MM.1S (cell line): Measurements from ENCODE around the gene FMN1.
"Not testable (repeated sequence)": the region's sequence is repeated elsewhere in the genome, so short reads cannot be mapped to it uniquely, and the experiment has no call there.

Experiments
- DNase-seq: peaks from one replicate; pipeline ENCODE4 v3.0.0-alpha.2; 2015
- H2AFZ ChIP-seq: fragments of 300-600 bp; sonication (generic); 2 replicates; pipeline ENCODE4 v1.6.0; 2016; ENCODE audit warnings: antibody characterized with exemption, low read length
- H3F3A ChIP-seq: fragments of 300-600 bp; sonication (generic); 2 replicates; pipeline ENCODE4 v1.6.1; 2016; ENCODE audit warnings: mild to moderate bottlenecking, antibody characterized with exemption, low read length, moderate library complexity, mixed read lengths; ENCODE audit not compliant: insufficient read depth
- H3K27ac ChIP-seq: fragments of 300-600 bp; sonication (generic); 2 replicates; pipeline ENCODE4 v1.5.1; 2016; ENCODE audit warnings: mild to moderate bottlenecking, low read length
- H3K27me3 ChIP-seq: fragments of 300-600 bp; sonication (generic); replicated peaks from 2 replicates; pipeline ENCODE4 v1.6.0; 2016; ENCODE audit warnings: low read length; ENCODE audit not compliant: insufficient read depth
- H3K36me3 ChIP-seq: fragments of 300-600 bp; sonication (generic); replicated peaks from 2 replicates; pipeline ENCODE4 v1.6.1; 2016; ENCODE audit warnings: mild to moderate bottlenecking, low read length, mixed read lengths; ENCODE audit not compliant: insufficient read depth
- H3K4me1 ChIP-seq: fragments of 300-600 bp; sonication (generic); 2 replicates; pipeline ENCODE4 v1.6.1; 2016; ENCODE audit warnings: low read length, mixed read lengths
- H3K4me2 ChIP-seq: fragments of 300-600 bp; sonication (generic); 2 replicates; pipeline ENCODE4 v1.6.0; 2016; ENCODE audit warnings: low read depth, low read length
- H3K4me3 ChIP-seq: fragments of 300-600 bp; sonication (generic); 2 replicates; pipeline ENCODE4 v1.5.1; 2016; ENCODE audit warnings: low read length, mixed read lengths
- H3K79me2 ChIP-seq: fragments of 300-600 bp; sonication (generic); 2 replicates; pipeline ENCODE4 v1.6.1; 2016; ENCODE audit warnings: mixed run types, low read length, mixed read lengths
- H3K9ac ChIP-seq: fragments of 300-600 bp; sonication (generic); 2 replicates; pipeline ENCODE4 v1.6.1; 2016; ENCODE audit warnings: low read length, mixed read lengths
- H3K9me2 ChIP-seq: fragments of 300-600 bp; sonication (generic); replicated peaks from 2 replicates; pipeline ENCODE4 v1.6.1; 2016; ENCODE audit warnings: mild to moderate bottlenecking, low read length, mixed read lengths; ENCODE audit not compliant: insufficient read depth
- H3K9me3 ChIP-seq: fragments of 300-600 bp; sonication (generic); replicated peaks from 2 replicates; pipeline ENCODE4 v1.6.1; 2016; ENCODE audit warnings: mild to moderate bottlenecking, low read length, mixed read lengths; ENCODE audit not compliant: insufficient read depth
- H4K20me1 ChIP-seq: fragments of 300-600 bp; sonication (generic); 2 replicates; pipeline ENCODE4 v1.6.1; 2016; ENCODE audit warnings: mild to moderate bottlenecking, low read length, moderate library complexity, mixed read lengths; ENCODE audit not compliant: insufficient read depth
- EZH2 ChIP-seq: fragments of 300-600 bp; sonication (generic); optimal IDR thresholded peaks from 2 replicates; pipeline ENCODE3; 2017; ENCODE audit warnings: low read depth, mild to moderate bottlenecking, antibody characterized with exemption, low read length, mixed read lengths
- EZH2phosphoT487 ChIP-seq: fragments of 300-600 bp; sonication (generic); IDR thresholded peaks from 2 replicates; pipeline ENCODE4 v1.6.1; 2018; ENCODE audit warnings: antibody characterized with exemption, low read length
- TF ChIP-seq, protein P1 (sequence below): fragments of 300-600 bp; sonication (generic); IDR thresholded peaks from 2 replicates; pipeline ENCODE4 v1.5.1; 2016; ENCODE audit warnings: antibody characterized with exemption, low read length, mixed read lengths

Gene FMN1

DNA sequence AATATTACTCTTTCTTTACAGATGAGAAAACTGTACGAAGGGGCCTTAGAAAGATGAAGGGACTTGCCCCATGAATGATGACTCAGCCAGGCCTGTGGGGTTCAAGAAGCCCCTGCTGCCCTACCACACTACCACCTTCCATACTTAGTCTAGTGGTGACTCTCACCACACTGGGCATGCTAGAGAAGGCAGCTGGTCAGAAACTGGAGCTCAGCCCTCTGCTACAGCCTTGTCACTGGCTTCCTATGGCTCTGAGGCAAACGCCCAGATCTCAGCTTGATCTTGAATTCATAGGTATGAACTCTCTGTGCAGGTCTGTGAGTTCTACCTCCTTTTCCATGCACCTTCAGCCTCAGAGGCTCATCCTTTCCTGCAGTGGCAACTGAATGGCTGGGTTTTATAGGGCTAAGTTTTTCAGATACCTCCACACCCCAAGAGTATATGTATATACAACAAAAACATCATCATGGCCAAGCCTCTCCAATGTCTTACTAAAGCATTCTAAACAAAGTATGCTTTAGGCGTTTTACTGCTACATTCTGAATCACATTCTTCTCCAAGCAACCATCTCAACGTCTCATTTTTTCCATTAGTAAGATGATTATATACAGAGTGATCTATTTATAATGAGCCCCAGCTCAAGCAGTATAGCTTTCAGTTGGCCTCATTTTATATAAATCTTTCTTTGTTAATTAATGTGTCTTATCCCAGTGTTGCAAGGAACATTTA, 242.6 kb downstream of the FMN1 start:
- Histone ChIP-seq H3K9me2 (no peaks in the 10 kb centered on the region), H3K4me1 (no peaks in the 10 kb centered on the region), H3K9ac (no peak overlapping the region), H4K20me1 (no peaks in the 10 kb centered on the region), H3F3A (no peaks in the 10 kb centered on the region), H3K27ac (no peak overlapping the region), H2AFZ (no peak overlapping the region), H3K27me3 (no peaks in the 10 kb centered on the region), H3K9me3 (no peaks in the 10 kb centered on the region), H3K79me2 (peaks cover 67% of the 10 kb centered on the region), H3K36me3 (no peaks in the 10 kb centered on the region), H3K4me3 (no peak overlapping the region), H3K4me2 (no peak overlapping the region)
- TF ChIP-seq EZH2phosphoT487 (no peak), EZH2 (no peak)
- TF ChIP-seq, protein P1, sequence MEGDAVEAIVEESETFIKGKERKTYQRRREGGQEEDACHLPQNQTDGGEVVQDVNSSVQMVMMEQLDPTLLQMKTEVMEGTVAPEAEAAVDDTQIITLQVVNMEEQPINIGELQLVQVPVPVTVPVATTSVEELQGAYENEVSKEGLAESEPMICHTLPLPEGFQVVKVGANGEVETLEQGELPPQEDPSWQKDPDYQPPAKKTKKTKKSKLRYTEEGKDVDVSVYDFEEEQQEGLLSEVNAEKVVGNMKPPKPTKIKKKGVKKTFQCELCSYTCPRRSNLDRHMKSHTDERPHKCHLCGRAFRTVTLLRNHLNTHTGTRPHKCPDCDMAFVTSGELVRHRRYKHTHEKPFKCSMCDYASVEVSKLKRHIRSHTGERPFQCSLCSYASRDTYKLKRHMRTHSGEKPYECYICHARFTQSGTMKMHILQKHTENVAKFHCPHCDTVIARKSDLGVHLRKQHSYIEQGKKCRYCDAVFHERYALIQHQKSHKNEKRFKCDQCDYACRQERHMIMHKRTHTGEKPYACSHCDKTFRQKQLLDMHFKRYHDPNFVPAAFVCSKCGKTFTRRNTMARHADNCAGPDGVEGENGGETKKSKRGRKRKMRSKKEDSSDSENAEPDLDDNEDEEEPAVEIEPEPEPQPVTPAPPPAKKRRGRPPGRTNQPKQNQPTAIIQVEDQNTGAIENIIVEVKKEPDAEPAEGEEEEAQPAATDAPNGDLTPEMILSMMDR: no peak
- DNase-seq: no peak

DNA sequence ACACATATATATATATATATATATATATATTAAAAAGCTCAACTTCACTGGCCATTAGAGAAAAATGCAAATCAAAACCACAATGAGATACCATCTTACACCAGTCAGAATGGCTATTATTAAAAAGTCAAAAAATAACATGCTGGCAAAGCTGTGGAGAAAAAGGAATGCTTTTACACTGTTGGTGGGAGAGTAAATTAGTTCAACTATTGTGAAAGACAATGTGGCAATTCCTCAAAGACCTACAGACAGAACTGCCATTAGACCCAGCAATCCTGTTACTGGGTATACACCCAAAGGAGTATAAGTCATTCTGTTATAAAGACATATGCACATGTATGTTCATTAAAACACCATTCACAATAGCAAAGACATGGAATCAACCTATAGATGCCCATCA, 244.5 kb downstream of the FMN1 start:
- H3K79me2 ChIP-seq: peaks cover 63% of the 10 kb centered on the region
- H3K36me3 ChIP-seq, H3K4me1 ChIP-seq, H3K27ac ChIP-seq, H3K4me3 ChIP-seq, H3F3A ChIP-seq, DNase-seq, H3K27me3 ChIP-seq, H3K4me2 ChIP-seq, H3K9ac ChIP-seq, H3K9me3 ChIP-seq, H4K20me1 ChIP-seq, H2AFZ ChIP-seq, H3K9me2 ChIP-seq: not testable (repeated sequence)

DNA sequence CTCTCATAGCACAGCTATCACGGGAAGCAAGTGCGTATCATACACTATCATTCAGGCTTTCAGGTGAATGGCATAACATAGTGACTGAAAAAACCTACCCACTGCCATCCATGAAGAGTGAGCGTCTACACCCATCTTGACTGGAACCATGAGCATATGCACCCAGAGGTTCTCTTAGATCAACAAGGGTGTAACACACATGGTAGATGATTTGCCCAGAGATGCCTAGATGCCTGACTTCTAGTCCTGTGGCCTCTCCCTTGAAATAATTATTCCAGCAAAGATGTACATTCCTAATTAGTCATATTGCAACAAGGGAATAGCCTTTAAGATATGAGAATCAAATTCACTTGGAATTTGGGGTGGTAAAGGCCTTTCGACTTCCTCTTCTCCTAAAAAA, 248.3 kb downstream of the FMN1 start:
- Histone ChIP-seq H3K36me3 (no peaks in the 10 kb centered on the region), H2AFZ (no peak overlapping the region), H3K79me2 (peaks cover 54% of the 10 kb centered on the region), H4K20me1 (no peaks in the 10 kb centered on the region), H3K9me2 (no peaks in the 10 kb centered on the region), H3K4me1 (no peaks in the 10 kb centered on the region), H3K4me2 (no peak overlapping the region), H3K4me3 (no peak overlapping the region), H3K9ac (no peak overlapping the region), H3K9me3 (no peaks in the 10 kb centered on the region), H3K27ac (no peak overlapping the region), H3K27me3 (no peaks in the 10 kb centered on the region), H3F3A (no peaks in the 10 kb centered on the region)
- no peak for DNase-seq
- TF ChIP-seq, protein P1: no peak
- no peak for TF ChIP-seq EZH2
- TF ChIP-seq EZH2phosphoT487: no peak

DNA sequence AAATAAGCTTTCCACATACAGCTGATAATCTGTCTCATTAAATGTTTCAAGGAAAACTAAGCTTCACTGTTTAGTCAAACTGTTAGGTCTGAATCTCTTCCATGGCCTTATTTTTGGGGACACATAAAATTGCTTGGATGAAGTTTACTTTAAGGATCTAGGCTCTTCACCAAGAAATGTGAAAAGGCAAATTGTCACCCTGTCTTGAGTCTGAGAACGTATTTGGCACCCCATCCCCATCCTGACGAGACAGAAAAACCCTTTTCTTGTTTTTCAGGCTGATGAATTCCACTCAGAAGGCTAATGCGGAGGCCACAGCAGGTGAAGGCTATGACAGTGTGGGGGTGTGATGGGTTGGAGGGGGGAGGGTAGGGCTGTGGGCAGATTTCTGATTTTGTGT, 250.1 kb downstream of the FMN1 start:
- Histone ChIP-seq H3K27ac (no peak overlapping the region), H2AFZ (no peak overlapping the region), H3K4me3 (no peak overlapping the region), H3K79me2 (peaks cover 43% of the 10 kb centered on the region), H4K20me1 (no peaks in the 10 kb centered on the region), H3K4me1 (no peaks in the 10 kb centered on the region), H3K27me3 (no peaks in the 10 kb centered on the region), H3K9me2 (no peaks in the 10 kb centered on the region), H3F3A (no peaks in the 10 kb centered on the region), H3K36me3 (no peaks in the 10 kb centered on the region), H3K4me2 (no peak overlapping the region), H3K9ac (no peak overlapping the region), H3K9me3 (no peaks in the 10 kb centered on the region)
- TF ChIP-seq EZH2 (no peak), EZH2phosphoT487 (no peak)
- TF ChIP-seq, protein P1: no peak
- DNase-seq: no peak
